Neural cell (in vitro differentiated cells): ENCODE data around the gene OPN1SW.

Experiments
- EZH2 ChIP-seq: fragments of 200-600, 300-800 bp; shearing (Covaris generic), sonication (generic); IDR thresholded peaks from 2 replicates; pipeline ENCODE4 v1.6.1; 2014; ENCODE audit warnings: antibody characterized with exemption, low read length, borderline replicate concordance, mild to moderate bottlenecking; ENCODE audit not compliant: insufficient read depth, poor library complexity, severe bottlenecking
- RAD21 ChIP-seq: fragments of 450-650 bp; conservative IDR thresholded peaks from 2 replicates; pipeline ENCODE4 v1.6.1; 2014; ENCODE audit warnings: antibody characterized with exemption, mild to moderate bottlenecking, moderate library complexity
- TF ChIP-seq, protein P1 (sequence below): IDR thresholded peaks from 2 replicates; pipeline ENCODE4 v1.6.1; 2012; ENCODE audit warnings: borderline replicate concordance

- TF ChIP-seq EZH2: no peak
- TF ChIP-seq, protein P1, sequence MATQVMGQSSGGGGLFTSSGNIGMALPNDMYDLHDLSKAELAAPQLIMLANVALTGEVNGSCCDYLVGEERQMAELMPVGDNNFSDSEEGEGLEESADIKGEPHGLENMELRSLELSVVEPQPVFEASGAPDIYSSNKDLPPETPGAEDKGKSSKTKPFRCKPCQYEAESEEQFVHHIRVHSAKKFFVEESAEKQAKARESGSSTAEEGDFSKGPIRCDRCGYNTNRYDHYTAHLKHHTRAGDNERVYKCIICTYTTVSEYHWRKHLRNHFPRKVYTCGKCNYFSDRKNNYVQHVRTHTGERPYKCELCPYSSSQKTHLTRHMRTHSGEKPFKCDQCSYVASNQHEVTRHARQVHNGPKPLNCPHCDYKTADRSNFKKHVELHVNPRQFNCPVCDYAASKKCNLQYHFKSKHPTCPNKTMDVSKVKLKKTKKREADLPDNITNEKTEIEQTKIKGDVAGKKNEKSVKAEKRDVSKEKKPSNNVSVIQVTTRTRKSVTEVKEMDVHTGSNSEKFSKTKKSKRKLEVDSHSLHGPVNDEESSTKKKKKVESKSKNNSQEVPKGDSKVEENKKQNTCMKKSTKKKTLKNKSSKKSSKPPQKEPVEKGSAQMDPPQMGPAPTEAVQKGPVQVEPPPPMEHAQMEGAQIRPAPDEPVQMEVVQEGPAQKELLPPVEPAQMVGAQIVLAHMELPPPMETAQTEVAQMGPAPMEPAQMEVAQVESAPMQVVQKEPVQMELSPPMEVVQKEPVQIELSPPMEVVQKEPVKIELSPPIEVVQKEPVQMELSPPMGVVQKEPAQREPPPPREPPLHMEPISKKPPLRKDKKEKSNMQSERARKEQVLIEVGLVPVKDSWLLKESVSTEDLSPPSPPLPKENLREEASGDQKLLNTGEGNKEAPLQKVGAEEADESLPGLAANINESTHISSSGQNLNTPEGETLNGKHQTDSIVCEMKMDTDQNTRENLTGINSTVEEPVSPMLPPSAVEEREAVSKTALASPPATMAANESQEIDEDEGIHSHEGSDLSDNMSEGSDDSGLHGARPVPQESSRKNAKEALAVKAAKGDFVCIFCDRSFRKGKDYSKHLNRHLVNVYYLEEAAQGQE: no peak
- TF ChIP-seq RAD21: no peak
These were observed 16.4 kb downstream of the OPN1SW start for GRCh38 chr7:128759242-128759641.
